PFSK-1 (cell line): ENCODE measurements around the gene DLX4.

Experiments used
- POLR2AphosphoS5 ChIP-seq: IDR thresholded peaks from 2 replicates; pipeline ENCODE4 v1.6.1; 2012; ENCODE audit warnings: low read depth, mild to moderate bottlenecking, control low read depth, low read length, moderate library complexity
- SIN3A ChIP-seq: IDR thresholded peaks from 2 replicates; pipeline ENCODE4 v1.6.1; 2012; ENCODE audit warnings: mild to moderate bottlenecking, low read length, moderate library complexity, borderline replicate concordance; ENCODE audit not compliant: insufficient read depth
- TAF1 ChIP-seq: IDR thresholded peaks from 2 replicates; pipeline ENCODE4 v1.6.1; 2012; ENCODE audit warnings: low read length, control low read depth, borderline replicate concordance; ENCODE audit not compliant: insufficient read depth

DNA sequence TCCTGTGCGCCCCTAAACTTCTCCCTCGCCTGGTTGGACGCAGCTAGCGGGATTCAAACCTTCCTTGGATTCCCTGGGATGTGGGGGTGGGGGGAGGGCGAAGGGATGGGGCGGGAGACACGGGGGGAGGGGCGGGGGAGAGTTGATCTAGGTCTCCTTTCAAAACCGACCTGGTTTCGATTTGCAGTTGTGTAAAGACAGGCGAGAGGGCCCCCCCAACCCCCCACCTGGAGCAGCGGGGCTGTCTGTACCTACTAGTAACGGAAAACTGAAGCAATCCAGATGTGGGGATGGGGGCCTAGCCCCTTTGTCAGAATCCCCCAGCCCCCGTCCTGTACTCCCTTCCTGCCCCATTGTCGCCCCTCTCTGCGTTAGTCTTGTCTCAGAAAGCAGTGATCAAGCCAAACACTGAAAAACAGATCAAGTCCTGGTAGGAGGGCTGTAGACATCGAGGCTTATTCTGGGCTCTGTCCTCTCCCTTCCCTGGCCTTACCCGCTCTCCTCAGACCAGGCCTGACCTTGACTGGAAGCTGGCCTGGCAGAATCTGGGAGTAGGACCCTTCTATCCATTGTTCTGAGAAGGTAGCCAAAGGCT lies 902 bp downstream of the DLX4 start:
- TF ChIP-seq POLR2AphosphoS5 (no peak), SIN3A (no peak), TAF1 (no peak)
